Activated T-helper 1 cell treated with Interleukin-2 at 50 U/mL for 16 hours (primary cell): ENCODE results near the gene SPHKAP.
"Not testable (repeated sequence)": the region's sequence is repeated elsewhere in the genome, so short reads cannot be mapped to it uniquely, and the experiment has no call there.

ENCODE experiments used
- DNase-seq: peaks from one replicate; pipeline ENCODE4 v3.0.0-alpha.2; 2020; ENCODE audit warnings: low read depth

The SPHKAP gene

GRCh38 chr2:228094377-228094921 lies 87.0 kb downstream of the SPHKAP start:
- DNase-seq, result no peak

- DNase-seq, result no peak
Observed at GRCh38 chr2:228092056-228092455, 89.4 kb downstream of the SPHKAP start.

- DNase-seq, result no peak
Observed at GRCh38 chr2:228086561-228086960, 94.9 kb downstream of the SPHKAP start.

GRCh38 chr2:228084717-228085116 lies 96.8 kb downstream of the SPHKAP start:
- no peak for DNase-seq

GRCh38 chr2:228083131-228083530 lies 98.4 kb downstream of the SPHKAP start:
- DNase-seq, result no peak

GRCh38 chr2:228082571-228082970 lies 98.9 kb downstream of the SPHKAP start:
- DNase-seq, result no peak

GRCh38 chr2:228079194-228079593 lies 102.3 kb downstream of the SPHKAP start:
- DNase-seq, result no peak

- DNase-seq, result not testable (repeated sequence)
Observed at GRCh38 chr2:228076695-228077094, 104.8 kb downstream of the SPHKAP start.

GRCh38 chr2:228072669-228073068 lies 108.8 kb downstream of the SPHKAP start:
- no peak for DNase-seq

GRCh38 chr2:228067309-228067708 lies 114.2 kb downstream of the SPHKAP start:
- DNase-seq, result no peak

GRCh38 chr2:228066126-228066798 lies 115.2 kb downstream of the SPHKAP start:
- no peak for DNase-seq

- DNase-seq, result no peak
Observed at GRCh38 chr2:228065686-228066085, 115.8 kb downstream of the SPHKAP start.

GRCh38 chr2:228064796-228065315 lies 116.6 kb downstream of the SPHKAP start:
- no peak for DNase-seq

GRCh38 chr2:228064024-228064423 lies 117.5 kb downstream of the SPHKAP start:
- DNase-seq, result no peak

GRCh38 chr2:228063558-228063957 lies 117.9 kb downstream of the SPHKAP start:
- no peak for DNase-seq

- DNase-seq, result no peak
Observed at GRCh38 chr2:228059735-228060134, 121.8 kb downstream of the SPHKAP start.

- no peak for DNase-seq
Observed at GRCh38 chr2:228056293-228057097, 125.0 kb downstream of the SPHKAP start.

- no peak for DNase-seq
Observed at GRCh38 chr2:228048838-228049490, 132.5 kb downstream of the SPHKAP start.

- no peak for DNase-seq
Observed at GRCh38 chr2:228040995-228041394, 140.5 kb downstream of the SPHKAP start.

GRCh38 chr2:228039752-228040534 lies 141.5 kb downstream of the SPHKAP start:
- no peak for DNase-seq

GRCh38 chr2:228038967-228039366 lies 142.5 kb downstream of the SPHKAP start:
- DNase-seq, result no peak

- no peak for DNase-seq
Observed at GRCh38 chr2:228037915-228038314, 143.6 kb downstream of the SPHKAP start.
